MM.1S (cell line): Measurements from ENCODE around the gene STXBP6.

ENCODE experiments used
- DNase-seq: peaks from one replicate; pipeline ENCODE4 v3.0.0-alpha.2; 2015
- H2AFZ ChIP-seq: fragments of 300-600 bp; sonication (generic); 2 replicates; pipeline ENCODE4 v1.6.0; 2016; ENCODE audit warnings: antibody characterized with exemption, low read length
- H3F3A ChIP-seq: fragments of 300-600 bp; sonication (generic); 2 replicates; pipeline ENCODE4 v1.6.1; 2016; ENCODE audit warnings: mild to moderate bottlenecking, antibody characterized with exemption, low read length, moderate library complexity, mixed read lengths; ENCODE audit not compliant: insufficient read depth
- H3K27ac ChIP-seq: fragments of 300-600 bp; sonication (generic); 2 replicates; pipeline ENCODE4 v1.5.1; 2016; ENCODE audit warnings: mild to moderate bottlenecking, low read length
- H3K27me3 ChIP-seq: fragments of 300-600 bp; sonication (generic); replicated peaks from 2 replicates; pipeline ENCODE4 v1.6.0; 2016; ENCODE audit warnings: low read length; ENCODE audit not compliant: insufficient read depth
- H3K36me3 ChIP-seq: fragments of 300-600 bp; sonication (generic); replicated peaks from 2 replicates; pipeline ENCODE4 v1.6.1; 2016; ENCODE audit warnings: mild to moderate bottlenecking, low read length, mixed read lengths; ENCODE audit not compliant: insufficient read depth
- H3K4me1 ChIP-seq: fragments of 300-600 bp; sonication (generic); 2 replicates; pipeline ENCODE4 v1.6.1; 2016; ENCODE audit warnings: low read length, mixed read lengths
- H3K4me2 ChIP-seq: fragments of 300-600 bp; sonication (generic); 2 replicates; pipeline ENCODE4 v1.6.0; 2016; ENCODE audit warnings: low read depth, low read length
- H3K4me3 ChIP-seq: fragments of 300-600 bp; sonication (generic); 2 replicates; pipeline ENCODE4 v1.5.1; 2016; ENCODE audit warnings: low read length, mixed read lengths
- H3K79me2 ChIP-seq: fragments of 300-600 bp; sonication (generic); 2 replicates; pipeline ENCODE4 v1.6.1; 2016; ENCODE audit warnings: mixed run types, low read length, mixed read lengths
- H3K9ac ChIP-seq: fragments of 300-600 bp; sonication (generic); 2 replicates; pipeline ENCODE4 v1.6.1; 2016; ENCODE audit warnings: low read length, mixed read lengths
- H3K9me2 ChIP-seq: fragments of 300-600 bp; sonication (generic); replicated peaks from 2 replicates; pipeline ENCODE4 v1.6.1; 2016; ENCODE audit warnings: mild to moderate bottlenecking, low read length, mixed read lengths; ENCODE audit not compliant: insufficient read depth
- H3K9me3 ChIP-seq: fragments of 300-600 bp; sonication (generic); replicated peaks from 2 replicates; pipeline ENCODE4 v1.6.1; 2016; ENCODE audit warnings: mild to moderate bottlenecking, low read length, mixed read lengths; ENCODE audit not compliant: insufficient read depth
- H4K20me1 ChIP-seq: fragments of 300-600 bp; sonication (generic); 2 replicates; pipeline ENCODE4 v1.6.1; 2016; ENCODE audit warnings: mild to moderate bottlenecking, low read length, moderate library complexity, mixed read lengths; ENCODE audit not compliant: insufficient read depth
- CTCF ChIP-seq: fragments of 300-600 bp; sonication (generic); IDR thresholded peaks from 2 replicates; pipeline ENCODE4 v1.5.1; 2016; ENCODE audit warnings: antibody characterized with exemption, low read length, mixed read lengths
- EZH2 ChIP-seq: fragments of 300-600 bp; sonication (generic); optimal IDR thresholded peaks from 2 replicates; pipeline ENCODE3; 2017; ENCODE audit warnings: low read depth, mild to moderate bottlenecking, antibody characterized with exemption, low read length, mixed read lengths
- EZH2phosphoT487 ChIP-seq: fragments of 300-600 bp; sonication (generic); IDR thresholded peaks from 2 replicates; pipeline ENCODE4 v1.6.1; 2018; ENCODE audit warnings: antibody characterized with exemption, low read length

The STXBP6 gene

GRCh38 chr14:25050269-25051150 lies 563 bp upstream of the STXBP6 start:
- Histone ChIP-seq H3F3A (no peaks in the 10 kb centered on the region), H3K4me1 (no peaks in the 10 kb centered on the region), H4K20me1 (no peaks in the 10 kb centered on the region), H3K9me3 (no peaks in the 10 kb centered on the region), H3K9me2 (no peaks in the 10 kb centered on the region), H3K27me3 (no peaks in the 10 kb centered on the region), H3K27ac (no peak overlapping the region), H3K4me2 (peak overlapping the region; percentile 69; the same call in 1 of the 2 replicates), H3K4me3 (peak overlapping the region; percentile 52), H2AFZ (0 out of 2 replicates have a peak overlapping the region, but pooled peaks have one; percentile 38), H3K9ac (no peak overlapping the region), H3K36me3 (no peaks in the 10 kb centered on the region), H3K79me2 (no peaks in the 10 kb centered on the region)
- DNase-seq, result no peak
- TF ChIP-seq EZH2phosphoT487 (no peak), EZH2 (no peak), CTCF (no peak)

GRCh38 chr14:25049093-25049567 lies 817 bp downstream of the STXBP6 start:
- no peak for DNase-seq
- Histone ChIP-seq H3K4me1 (no peaks in the 10 kb centered on the region), H3K79me2 (no peaks in the 10 kb centered on the region), H3K27me3 (no peaks in the 10 kb centered on the region), H3K36me3 (no peaks in the 10 kb centered on the region), H3K27ac (no peak overlapping the region), H3K9ac (no peak overlapping the region), H3K9me3 (no peaks in the 10 kb centered on the region), H3K4me2 (peak overlapping the region; percentile 69; the same call in 1 of the 2 replicates), H3K9me2 (no peaks in the 10 kb centered on the region), H2AFZ (no peak overlapping the region), H4K20me1 (no peaks in the 10 kb centered on the region), H3K4me3 (no peak overlapping the region), H3F3A (no peaks in the 10 kb centered on the region)
- TF ChIP-seq CTCF, result no peak
- no peak for TF ChIP-seq EZH2
- no peak for TF ChIP-seq EZH2phosphoT487

- Histone ChIP-seq H3F3A (no peaks in the 10 kb centered on the region), H3K4me3 (no peak overlapping the region), H3K9ac (no peak overlapping the region), H3K4me1 (no peaks in the 10 kb centered on the region), H3K27me3 (no peaks in the 10 kb centered on the region), H4K20me1 (no peaks in the 10 kb centered on the region), H3K9me2 (no peaks in the 10 kb centered on the region), H3K4me2 (no peak overlapping the region), H2AFZ (no peak overlapping the region), H3K27ac (no peak overlapping the region), H3K9me3 (no peaks in the 10 kb centered on the region), H3K36me3 (no peaks in the 10 kb centered on the region), H3K79me2 (no peaks in the 10 kb centered on the region)
- no peak for TF ChIP-seq CTCF
- no peak for TF ChIP-seq EZH2
- no peak for TF ChIP-seq EZH2phosphoT487
- no peak for DNase-seq
Measured at GRCh38 chr14:25048170-25049016, 1.6 kb downstream of the STXBP6 start.
